CD4-positive, alpha-beta T cell treated with Interleukin-21 for 1 hour (primary cell): ENCODE results near the gene WDR62.

Experiments used
- DNase-seq: peaks from one replicate; pipeline ENCODE4 v3.0.0-alpha.2; 2020

WDR62 gene

GRCh38 chr19:36054733-36055686, at the start of gene WDR62:
Gene WDR62, plus strand, starts transcription at chr19:36054897. Its CDS starts 75 bp downstream, at chr19:36054972.
- DNase-seq, result peak; percentile 94

- no peak for DNase-seq
Observed at GRCh38 chr19:36006955-36007354, 47.7 kb upstream of the WDR62 start.

GRCh38 chr19:36008336-36008978, 46.2 kb upstream of the WDR62 start, which contains the start of gene SYNE4:
Gene SYNE4, minus strand, starts transcription at chr19:36008813. Its CDS starts 132 bp downstream, at chr19:36008681.
- DNase-seq, result no peak

DNA sequence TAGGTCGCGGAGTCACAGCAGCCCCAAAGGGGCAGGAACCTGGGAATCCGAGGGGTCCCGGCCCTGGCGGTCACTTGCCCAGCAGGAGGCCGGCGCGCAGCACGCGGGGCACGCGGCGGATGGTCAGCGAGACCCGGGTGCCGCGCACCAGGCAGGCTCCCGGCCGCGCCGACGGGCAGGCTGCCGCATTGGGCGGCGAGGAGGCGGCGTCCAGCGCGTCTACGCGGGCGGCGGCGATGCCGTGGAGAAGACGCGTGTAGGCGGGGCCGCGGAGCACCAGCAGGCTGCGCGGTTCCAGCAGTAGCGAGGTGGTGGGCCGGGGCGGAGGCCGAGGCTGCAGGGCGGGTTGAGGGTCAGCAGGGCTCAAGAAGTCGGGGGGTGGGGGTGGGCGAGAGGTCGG, 45.5 kb upstream of the WDR62 start:
- DNase-seq, result peak; percentile 44

- DNase-seq, result no peak
Observed at GRCh38 chr19:36009633-36010379, 44.9 kb upstream of the WDR62 start.

GRCh38 chr19:36010402-36010801, 44.3 kb upstream of the WDR62 start:
- no peak for DNase-seq

GRCh38 chr19:36013280-36014011, 41.3 kb upstream of the WDR62 start:
- no peak for DNase-seq

DNA sequence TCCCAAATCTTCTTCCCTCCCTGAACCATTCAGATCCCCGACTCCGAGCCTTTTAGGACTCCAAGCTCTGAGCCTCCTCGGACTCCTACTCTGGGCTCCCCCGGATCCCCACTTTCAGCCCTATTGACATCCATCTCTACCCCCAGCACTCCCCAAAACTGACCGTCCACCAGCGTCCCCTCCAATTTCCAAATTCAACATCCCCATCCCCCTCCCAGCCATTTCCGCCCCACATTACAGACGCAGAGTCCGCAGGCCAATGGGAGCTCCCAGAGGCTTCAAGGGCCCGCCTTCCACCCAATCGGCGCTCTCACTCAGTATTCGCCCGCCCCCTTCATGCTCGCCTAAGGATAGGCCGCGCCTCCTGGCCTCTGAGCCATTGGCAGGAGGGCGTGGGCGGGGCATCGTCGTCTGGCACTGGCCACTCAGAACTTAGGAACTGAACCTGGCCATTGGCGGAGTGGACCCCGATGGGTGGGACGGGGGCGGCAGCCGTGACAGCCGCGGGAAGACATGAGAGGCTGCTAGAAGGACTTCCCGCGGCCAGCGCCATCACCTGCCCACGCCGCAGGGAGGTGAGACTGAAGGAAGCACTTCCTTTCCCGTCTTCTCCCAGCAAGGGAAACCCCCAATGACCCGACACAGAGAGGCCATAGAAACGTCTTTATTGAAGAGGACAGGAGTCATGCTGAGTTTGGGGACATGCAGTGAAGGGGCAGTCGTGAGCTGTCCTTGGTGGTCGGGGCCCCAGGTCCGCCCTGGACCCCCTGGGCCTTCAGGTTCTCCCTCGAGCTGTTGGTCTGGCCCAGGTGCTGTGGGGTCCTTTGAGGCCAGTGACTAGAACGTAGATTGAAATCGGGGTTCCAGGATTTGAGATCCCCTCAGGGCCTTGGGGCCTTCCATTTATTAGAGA, 40.4 kb upstream of the WDR62 start, which contains the start of gene ALKBH6:
ALKBH6 (minus strand) TSS at position 202 of the 913 bp plus-strand sequence. CDS start 816 bp downstream, outside the sequence.
- peak; percentile 99 for DNase-seq

- DNase-seq, result no peak
Observed at GRCh38 chr19:36019061-36019670, 35.5 kb upstream of the WDR62 start.

- no peak for DNase-seq
Observed at GRCh38 chr19:36023432-36023831, 31.3 kb upstream of the WDR62 start.

DNA sequence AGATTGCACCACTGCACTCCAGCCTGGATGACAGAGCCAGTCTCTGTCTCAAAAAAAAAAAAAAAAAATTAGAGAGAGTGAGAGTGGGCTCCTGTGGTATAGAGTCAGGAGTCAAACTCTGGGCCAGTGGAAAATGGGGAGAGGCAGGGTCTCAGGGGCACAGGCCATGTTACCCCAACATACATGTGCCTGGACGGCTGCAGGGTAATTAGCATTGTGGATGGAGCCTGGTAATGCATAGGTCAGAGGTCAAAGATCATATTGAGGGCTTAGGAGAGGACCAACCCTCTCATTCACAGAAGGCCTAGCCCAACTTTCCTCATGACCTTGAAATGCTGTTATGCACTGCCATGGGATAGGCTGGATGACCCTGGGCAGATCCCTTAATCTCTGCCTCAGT, 29.2 kb upstream of the WDR62 start:
- no peak for DNase-seq

DNA sequence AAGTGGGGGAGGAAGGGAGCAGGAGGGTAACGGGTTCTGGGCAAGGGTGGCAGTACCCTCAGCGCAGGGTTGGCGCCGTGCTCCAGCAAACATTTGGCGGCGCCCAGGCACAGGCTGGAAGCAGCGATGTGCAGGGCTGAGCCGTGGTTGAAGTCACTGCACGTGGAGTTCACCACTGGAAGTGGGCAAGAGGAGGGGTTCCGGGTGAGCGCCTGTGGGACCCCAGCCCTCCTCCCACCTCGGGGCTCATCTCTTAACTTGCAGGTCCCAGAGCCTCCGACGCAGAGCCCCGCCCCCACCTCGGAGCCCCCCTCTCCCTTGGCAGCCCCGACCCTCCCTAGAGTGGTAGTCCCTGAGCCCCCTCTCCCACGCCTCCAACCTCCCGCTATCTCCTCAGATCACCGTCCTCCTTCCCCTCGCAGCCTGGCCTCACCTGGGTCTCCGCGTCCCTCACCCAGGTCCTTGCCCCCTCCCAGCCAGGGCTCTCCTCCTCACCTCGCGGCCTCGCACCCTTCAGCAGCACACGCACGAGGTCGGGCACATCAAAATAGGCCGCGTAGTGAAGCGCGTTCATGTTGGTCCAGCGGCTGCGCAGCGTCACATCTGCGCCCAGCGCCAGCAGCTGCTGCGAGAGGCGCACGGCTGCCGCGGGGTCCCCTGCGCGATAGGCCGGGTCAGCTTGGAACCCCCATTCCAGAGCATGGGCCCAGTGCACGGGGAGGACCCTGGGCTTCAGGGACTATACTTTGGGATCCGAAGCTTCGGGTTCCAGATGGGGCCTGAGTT, 28.4 kb upstream of the WDR62 start:
- no peak for DNase-seq

DNA sequence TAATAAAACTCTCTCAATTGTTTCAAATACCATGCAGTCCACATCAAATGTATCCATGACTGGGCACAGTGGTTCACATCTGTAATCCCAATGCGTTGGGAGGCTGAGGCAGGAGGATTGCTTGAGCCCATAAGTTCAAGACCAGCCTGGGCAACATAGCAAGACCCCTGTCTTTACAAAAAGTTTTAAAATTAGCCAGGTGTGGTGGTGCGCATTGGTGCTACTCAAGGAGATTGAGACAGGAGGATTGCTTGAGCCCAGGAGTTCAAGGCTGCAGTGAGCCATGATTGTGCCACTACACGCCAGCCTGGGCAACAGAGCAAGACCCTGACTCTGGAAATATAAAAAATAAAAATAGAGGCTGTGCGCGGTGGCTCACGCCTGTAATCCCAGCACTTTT, 27.0 kb upstream of the WDR62 start:
- no peak for DNase-seq

DNA sequence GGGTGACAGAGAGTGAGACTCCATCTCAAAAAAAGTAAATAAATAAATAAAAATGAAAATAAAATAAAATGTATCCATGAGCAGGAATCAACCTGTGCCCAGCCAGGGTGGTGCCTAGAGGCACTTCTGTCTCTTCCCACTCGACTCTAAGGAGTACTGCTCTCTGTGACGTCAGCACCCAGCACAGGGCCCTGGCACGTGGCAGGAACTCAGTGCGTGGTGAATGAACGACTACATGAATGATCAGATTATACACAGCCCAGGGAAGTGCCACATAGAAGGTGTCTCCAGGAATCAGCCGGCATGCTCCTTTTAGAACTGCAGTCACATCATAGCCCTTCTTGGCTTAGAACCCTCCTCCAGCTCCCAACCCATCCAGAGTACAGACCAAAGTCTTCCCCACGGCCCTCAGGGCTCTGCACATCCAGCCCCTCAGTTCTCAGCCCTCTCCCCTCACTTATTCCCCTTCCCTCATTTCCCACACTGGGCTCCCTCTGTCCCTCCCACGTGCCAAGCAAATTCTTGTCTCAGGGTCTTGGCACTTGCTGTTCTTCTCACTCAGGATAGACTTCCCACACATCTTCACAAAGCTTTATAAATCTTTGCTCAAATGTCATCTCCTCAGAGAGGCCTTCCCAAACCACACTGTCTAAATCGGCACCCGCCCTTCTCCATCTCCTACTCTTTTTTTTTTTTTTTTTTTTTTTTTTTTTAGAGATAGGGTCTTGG, 26.2 kb upstream of the WDR62 start:
- DNase-seq, result no peak

DNA sequence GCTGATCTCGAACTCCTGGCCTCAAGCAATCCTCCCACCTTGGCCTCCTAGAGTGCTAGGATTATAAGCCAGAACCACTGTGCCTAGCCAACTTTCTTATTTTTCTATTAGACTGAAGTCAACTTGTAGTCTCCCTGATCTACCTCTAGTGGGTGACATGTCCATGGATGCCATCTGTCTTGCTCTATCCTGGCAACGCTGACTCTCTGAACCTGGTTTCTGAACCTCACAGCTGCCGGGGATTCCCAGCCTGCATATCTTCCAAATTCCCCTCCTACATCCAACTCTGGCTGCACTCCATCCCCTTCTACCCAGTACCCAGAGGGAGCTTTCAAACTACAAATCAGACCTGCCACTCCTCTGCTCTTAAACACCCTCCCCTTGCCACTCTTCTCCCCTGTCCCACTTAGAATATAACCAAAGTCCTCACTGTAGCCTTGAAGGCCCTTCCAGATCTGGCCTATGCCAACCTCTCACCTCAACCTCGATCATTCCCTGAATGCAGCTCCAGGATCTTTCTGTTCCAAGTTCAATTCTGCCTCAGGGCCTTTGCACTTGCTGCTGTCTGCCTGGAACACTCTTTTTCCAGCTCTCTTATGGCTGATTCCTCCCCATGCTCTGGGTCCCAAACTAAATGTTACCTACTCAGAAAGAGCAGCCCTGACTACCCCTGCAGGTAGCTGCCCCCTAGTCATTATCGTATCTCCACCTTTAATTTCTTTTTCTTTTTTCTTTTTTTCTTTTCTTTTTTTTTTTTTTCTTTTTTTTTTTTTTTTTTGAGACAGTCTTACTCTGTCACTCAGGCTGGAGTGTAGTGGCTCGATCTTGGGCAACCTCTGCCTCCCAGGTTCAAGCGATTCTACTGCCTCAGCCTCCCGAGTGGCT, 24.2 kb upstream of the WDR62 start:
- DNase-seq, result no peak

- no peak for DNase-seq
Observed at GRCh38 chr19:36031308-36031707, 23.4 kb upstream of the WDR62 start.

DNA sequence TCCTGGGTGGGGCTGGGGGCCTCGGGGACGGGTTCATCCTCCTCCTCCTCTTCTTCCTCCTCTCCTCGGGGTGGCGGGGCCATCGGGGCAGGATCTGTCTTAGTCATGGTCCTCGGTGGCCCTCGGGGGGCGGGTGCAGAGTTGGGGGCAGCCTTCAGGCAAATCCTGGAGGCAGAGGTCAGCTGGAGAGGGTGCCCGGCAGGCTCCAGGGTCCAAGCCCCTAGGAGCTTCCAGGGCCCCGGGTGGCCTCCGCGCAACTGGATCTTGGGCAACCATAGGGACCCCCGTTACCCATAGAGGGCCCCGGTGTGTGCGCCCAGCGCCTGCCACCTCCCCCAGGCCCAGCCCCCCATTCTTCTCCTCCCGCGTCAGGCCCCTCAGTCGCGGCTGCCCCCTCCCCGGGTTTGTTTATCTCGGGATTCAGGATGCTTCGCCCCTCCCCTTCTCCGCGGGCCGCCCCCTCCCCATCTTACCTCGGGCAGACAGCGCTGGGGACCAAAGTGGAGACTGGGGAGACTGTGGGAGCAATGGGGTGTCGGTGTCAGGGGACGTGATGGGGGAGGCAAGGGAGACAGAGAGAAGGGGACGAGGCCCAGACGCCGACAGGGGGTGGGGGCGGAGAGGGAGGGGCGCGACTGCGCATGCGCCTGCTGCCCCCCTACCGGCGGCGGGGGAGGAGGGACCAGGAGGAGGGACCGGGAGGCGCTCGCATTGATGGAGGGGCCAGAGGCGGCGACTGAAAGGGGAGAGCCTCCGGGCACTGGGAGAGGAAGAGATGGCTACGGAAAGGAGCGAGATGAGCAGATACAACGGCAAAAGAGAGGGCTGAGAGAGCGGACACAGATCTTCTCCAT, 22.2 kb upstream of the WDR62 start, which contains the start of gene CLIP3:
CLIP3 (minus strand) TSS at position 623 of the 854 bp plus-strand sequence; CDS start at position 107, 516 bp downstream.
- DNase-seq, result peak; percentile 36
